GM12878 (cell line): Measurements from ENCODE around the gene CHERP. TPM values are rescaled to one million over a fixed set of nuclear protein-coding genes. Genes with fewer than 3 reads are reported as not detected.

ENCODE experiments used
- ATAC-seq: fragments of 200-7000 bp; cut with Tn5 transposase; 3 replicates; pipeline ENCODE4 v1.9.1; 2020; ENCODE audit warnings: mild to moderate bottlenecking, moderate library complexity
- BruUV-seq: library from RNA; stranded (reverse); fragments of 400-500 nt; replicated peaks from 2 replicates; lab custom pipeline; 2021; lab: Mats Ljungman, UMichigan
- CTCF ChIA-PET: fragments of 300-600 bp; sonication (Branson Sonifier 250); formaldehyde crosslinking; extraction: SDS; loops from one replicate; lab custom pipeline; 2021; ENCODE audit warnings: inconsistent platforms; lab: Yijun Ruan, JAX
- POLR2A ChIA-PET: fragments of 350-600 bp; formaldehyde crosslinking; extraction: SDS; loops from one replicate; lab custom pipeline; 2021; ENCODE audit warnings: inconsistent platforms; lab: Charles Lee
- RAD21 ChIA-PET: fragments of 300-600 bp; sonication (Branson Sonifier 250); formaldehyde crosslinking; loops from one replicate; lab custom pipeline; 2023; ENCODE audit warnings: antibody characterized with exemption; ENCODE audit not compliant: unreplicated experiment; lab: Charles Lee
- SMC1A ChIA-PET: fragments of 300-600 bp; sonication (Branson Sonifier 250); formaldehyde crosslinking; loops from one replicate; lab custom pipeline; 2023; ENCODE audit not compliant: unreplicated experiment, uncharacterized antibody; lab: Charles Lee
- DNase-seq: peaks from one replicate; pipeline ENCODE4 v3.0.0-alpha.2; 2011; ENCODE audit warnings: low read depth, low spot score
- FAIRE-seq: peaks from 3 replicates; lab custom pipeline; 2011; peaks lifted over from hg19 to GRCh38; lab: Jason Lieb, UNC
- H2AFZ ChIP-seq: 2 replicates; pipeline ENCODE4 v1.6.0; 2011; ENCODE audit warnings: low read depth, low read length, control low read depth; ENCODE audit not compliant: control insufficient read depth
- H3K27ac ChIP-seq: 2 replicates; pipeline ENCODE4 v1.5.1; 2011; ENCODE audit warnings: control low read depth; ENCODE audit not compliant: control insufficient read depth, insufficient read depth
- H3K27me3 ChIP-seq, 2 experiments: replicated peaks in 1 of 2; 2 replicates each; pipeline versions ENCODE4 v1.6.0 to v1.6.1; 2011; ENCODE audit warnings: low read length in 1 of 2; ENCODE audit not compliant: control insufficient read depth in 2 of 2, insufficient read depth in 2 of 2
- H3K36me3 ChIP-seq, 2 experiments: 2 replicates each; pipeline ENCODE4 v1.5.1; 2011; ENCODE audit warnings: low read length in 1 of 2; ENCODE audit not compliant: control insufficient read depth in 2 of 2, insufficient read depth in 2 of 2
- H3K4me1 ChIP-seq: 2 replicates; pipeline ENCODE4 v1.6.1; 2011; ENCODE audit warnings: mild to moderate bottlenecking, low read length, moderate library complexity, mixed read lengths; ENCODE audit not compliant: control insufficient read depth, insufficient read depth
- H3K4me2 ChIP-seq: 2 replicates; pipeline ENCODE4 v1.6.0; 2011; ENCODE audit warnings: control low read depth; ENCODE audit not compliant: control insufficient read depth, insufficient read depth
- H3K4me3 ChIP-seq: fragments of 200-600 bp; sonication (generic); 2 replicates; pipeline ENCODE4 v1.5.1; 2016
- H3K79me2 ChIP-seq: 2 replicates; pipeline ENCODE4 v1.6.0; 2011; ENCODE audit warnings: low read length; ENCODE audit not compliant: control insufficient read depth, insufficient read depth
- H3K9ac ChIP-seq: 2 replicates; pipeline ENCODE4 v1.8.0; 2011; ENCODE audit warnings: low read length, control low read depth, mixed read lengths; ENCODE audit not compliant: control insufficient read depth, insufficient read depth
- H3K9me3 ChIP-seq: replicated peaks from 3 replicates; pipeline ENCODE4 v1.5.1; 2011; ENCODE audit warnings: mild to moderate bottlenecking, low read length; ENCODE audit not compliant: control insufficient read depth, insufficient read depth
- H4K20me1 ChIP-seq: 2 replicates; pipeline ENCODE4 v1.6.0; 2011; ENCODE audit not compliant: control insufficient read depth, insufficient read depth
- CREB1 ChIP-seq: IDR thresholded peaks from 2 replicates; pipeline ENCODE4 v1.6.1; 2012; ENCODE audit warnings: low read depth, mild to moderate bottlenecking, inconsistent platforms
- FOS ChIP-seq: IDR thresholded peaks from 3 replicates; pipeline ENCODE4 v1.6.1; 2011; ENCODE audit warnings: borderline replicate concordance; ENCODE audit not compliant: insufficient read length; ENCODE audit errors: extremely low read depth
- KDM1A ChIP-seq: fragments of 200-600 bp; sonication (generic); IDR thresholded peaks from 2 replicates; pipeline ENCODE4 v1.6.1; 2016; ENCODE audit warnings: borderline replicate concordance
- PAX5 ChIP-seq: IDR thresholded peaks from 2 replicates; pipeline ENCODE4 v1.6.1; 2011; ENCODE audit warnings: low read depth, low read length, borderline replicate concordance
- POLR2A ChIP-seq: IDR thresholded peaks from 2 replicates; pipeline ENCODE4 v1.6.1; 2011; ENCODE audit warnings: low read depth, mild to moderate bottlenecking, low read length
- SIN3A ChIP-seq: IDR thresholded peaks from 2 replicates; pipeline ENCODE4 v1.6.1; 2012; ENCODE audit warnings: low read depth, low read length, improper control_type of control experiment
- SIX5 ChIP-seq: IDR thresholded peaks from 2 replicates; pipeline ENCODE4 v1.6.1; 2011; ENCODE audit warnings: mild to moderate bottlenecking, low read depth, low read length, moderate library complexity; ENCODE audit not compliant: severe bottlenecking
- SPI1 ChIP-seq: IDR thresholded peaks from 2 replicates; pipeline ENCODE4 v1.6.1; 2011; ENCODE audit warnings: low read depth, mild to moderate bottlenecking, low read length, moderate library complexity, borderline replicate concordance; ENCODE audit not compliant: insufficient read depth
- WRNIP1 ChIP-seq: IDR thresholded peaks from 2 replicates; pipeline ENCODE4 v1.6.1; 2011; ENCODE audit warnings: low read depth, low read length, improper control_type of control experiment, borderline replicate concordance
- YBX1 ChIP-seq: fragments of 450-650 bp; IDR thresholded peaks from 2 replicates; pipeline ENCODE4 v1.6.1; 2016; ENCODE audit warnings: antibody characterized with exemption
- ZNF687 ChIP-seq: fragments of 450-650 bp; IDR thresholded peaks from 2 replicates; pipeline ENCODE4 v1.6.1; 2017; ENCODE audit warnings: mild to moderate bottlenecking, moderate library complexity
- WGBS: methylation state at CpG from one replicate; pipeline ENCODE4 v1.1.6; 2016; ENCODE audit warnings: low lambda C conversion rate; ENCODE audit not compliant: insufficient replicate concordance, insufficient coverage; ENCODE audit errors: missing lambda C conversion rate; 5-methylcytosine and 5-hydroxymethylcytosine counted together
- in situ Hi-C: fragments of 300-500 bp; cut with MboI; formaldehyde crosslinking; loops from 9 replicates; pipeline ENCODE4 v1.14.3; 2018; ENCODE audit warnings: mixed read lengths
- intact Hi-C: fragments of 100-400 bp; cut with micrococcal nuclease; formaldehyde crosslinking; loops from one replicate; pipeline ENCODE4 v1.14.2; 2022; ENCODE audit not compliant: unreplicated experiment
- polyA plus RNA-seq, 11 experiments: library from polyadenylated mRNA; depleted of rRNA in 4 of 11; unstranded in 6 of 11; stranded (reverse) in 5 of 11; fragments of >200 nt; fragmentation: Nextera tagmentation in 4 of 11; fragmentation: Illumina TruSeq in 1 of 11; extraction: Ambion mirVana in 4 of 11; extraction: Trizol in 1 of 11; gene quantifications; 1 replicate in 1 of 11; 2 replicates in 10 of 11; pipeline versions ENCODE4 v1.2.1 to v1.2.3, GENCODE V29; 2011 to 2016; ENCODE audit warnings: inconsistent platforms in 2 of 11, missing spikeins in 2 of 11, low read depth in 1 of 11
- total RNA-seq, 4 experiments: library from RNA; depleted of rRNA in 3 of 4; stranded (reverse); fragments of >200 nt in 3 of 4; fragmentation: Illumina TruSeq in 1 of 4; extraction: Trizol in 1 of 4; gene quantifications; 2 replicates each; pipeline versions ENCODE4 v1.2.1 to v1.2.3, GENCODE V29; 2013 to 2021
- TF ChIP-seq, protein P1 (sequence below): IDR thresholded peaks from 2 replicates; pipeline ENCODE4 v1.6.1; 2012; ENCODE audit warnings: low read depth, low read length, improper control_type of control experiment
- TF ChIP-seq, protein P2 (sequence below): fragments of 450-650 bp; IDR thresholded peaks from 2 replicates; pipeline ENCODE4 v1.6.1; 2017; ENCODE audit warnings: borderline replicate concordance
- TF ChIP-seq, protein P3 (sequence below): IDR thresholded peaks from 2 replicates; pipeline ENCODE4 v1.6.1; 2011; ENCODE audit warnings: borderline replicate concordance, low read depth, mild to moderate bottlenecking, moderate library complexity, low read length; ENCODE audit not compliant: insufficient read depth, poor library complexity, severe bottlenecking

CHERP gene
- total and polyA plus RNA-seq, 10 of the 15 experiments (the other 5 are each of a cell fraction or from before 2014, with no cell fraction given): 0.66 to 65.3 (median 12.2) TPM

DNA sequence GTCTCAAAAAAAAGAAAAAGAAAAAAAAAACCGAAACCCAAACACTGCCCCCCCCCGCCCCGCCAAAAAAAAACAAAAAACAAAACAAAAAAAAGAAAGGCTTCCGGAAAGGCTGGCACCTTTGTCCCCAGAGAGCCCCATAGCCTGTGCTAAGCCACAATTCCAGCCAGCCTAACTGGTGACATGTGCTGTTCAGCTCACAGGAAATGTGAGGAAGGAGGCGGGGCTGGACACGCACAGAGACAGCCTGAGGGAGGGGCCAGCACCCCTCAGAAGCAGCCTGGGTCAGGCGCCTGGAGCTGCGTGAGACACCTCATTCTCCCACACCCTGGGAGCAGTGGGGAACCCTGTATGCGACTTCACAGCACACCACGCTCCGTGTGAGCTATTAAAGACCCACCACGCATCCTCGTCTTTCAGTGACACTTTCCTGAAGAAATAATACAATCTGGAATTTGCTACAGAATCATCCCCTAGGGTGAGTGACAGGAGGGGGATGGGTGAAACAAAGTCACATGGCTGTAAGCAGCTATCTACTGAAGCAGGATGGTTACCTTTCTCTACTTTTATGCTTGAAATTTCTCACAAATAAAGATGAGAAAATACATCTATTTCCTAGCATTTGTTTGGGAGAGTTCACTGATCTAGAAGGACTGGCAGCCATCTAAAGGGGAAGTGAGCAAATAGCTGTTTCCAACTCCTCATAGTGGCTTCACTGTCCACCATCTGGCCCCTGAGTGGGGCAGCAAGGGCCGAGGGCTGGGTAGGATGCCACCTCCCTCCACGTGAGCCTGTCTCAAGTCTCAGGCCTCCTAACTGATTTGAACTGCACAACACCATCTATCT, 42.2 kb upstream of the CHERP start:
- WGBS: 1% methylated on average over 15 of the region's 15 CpGs
- Histone ChIP-seq H3K79me2 (peaks cover 96% of the 10 kb centered on the region), H3K27me3 (no peaks in the 10 kb centered on the region), H3K4me1 (peaks cover 52% of the 10 kb centered on the region), H3K9ac (peak overlapping the region; percentile 99), H3K27ac (peak overlapping the region; percentile 99), H3K9me3 (no peaks in the 10 kb centered on the region), H2AFZ (no peak overlapping the region), H3K4me2 (peak overlapping the region; percentile 100), H3K36me3 (peaks cover 9% of the 10 kb centered on the region in 2 experiments; a peak in 3 of 4 replicates), H3K4me3 (peak overlapping the region; percentile 79), H4K20me1 (no peaks in the 10 kb centered on the region)
- in situ Hi-C loops: loop anchor here (5.0 to 25.0 kb wide), 2 partner anchors 43 to 1997 kb away; partner anchors contain the start of genes CLEC17A and MED26
- intact Hi-C loops: loop anchor here (2.0 to 5.0 kb wide), 3 partner anchors 140 to 507 kb away; partner anchors contain the start of genes HSH2D and TPM4
- TSS peak; percentile 93 for BruUV-seq
- POLR2A ChIA-PET: interaction anchor here (0.6 to 13.1 kb wide), 24 partner anchors 9 to 1521 kb away, joined by 3 to 220 read pairs (median 7); partner anchors contain the start of genes CALR3, CHERP, MED26 and SLC35E1
- peak; percentile 98 for DNase-seq
- SMC1A ChIA-PET: interaction anchor here (0.7 to 10.9 kb wide), 19 partner anchors 9 to 493 kb away, joined by 3 to 164 read pairs (median 5); partner anchors contain the start of genes MED26, SLC35E1 and SMIM7
- peak; percentile 55 for ATAC-seq
- CTCF ChIA-PET: interaction anchor here (0.6 to 9.8 kb wide), 8 partner anchors 9 to 202 kb away, joined by 3 to 83 read pairs (median 5); partner anchors contain the start of gene MED26
- FAIRE-seq: peak; percentile 49
- RAD21 ChIA-PET: interaction anchor here (0.7 to 11.3 kb wide), 21 partner anchors 9 to 399 kb away, joined by 3 to 169 read pairs (median 4); partner anchors contain the start of genes FAM32A, MED26, SLC35E1 and TMEM38A
- no peak for TF ChIP-seq WRNIP1
- TF ChIP-seq CREB1: no peak
- TF ChIP-seq YBX1: peak; percentile 71; the same call in 1 of the 2 replicates
- TF ChIP-seq KDM1A: no peak
- peak; percentile 94 for TF ChIP-seq SIN3A
- TF ChIP-seq, protein P1, sequence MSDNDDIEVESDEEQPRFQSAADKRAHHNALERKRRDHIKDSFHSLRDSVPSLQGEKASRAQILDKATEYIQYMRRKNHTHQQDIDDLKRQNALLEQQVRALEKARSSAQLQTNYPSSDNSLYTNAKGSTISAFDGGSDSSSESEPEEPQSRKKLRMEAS: peak; percentile 95
- TF ChIP-seq, protein P2, sequence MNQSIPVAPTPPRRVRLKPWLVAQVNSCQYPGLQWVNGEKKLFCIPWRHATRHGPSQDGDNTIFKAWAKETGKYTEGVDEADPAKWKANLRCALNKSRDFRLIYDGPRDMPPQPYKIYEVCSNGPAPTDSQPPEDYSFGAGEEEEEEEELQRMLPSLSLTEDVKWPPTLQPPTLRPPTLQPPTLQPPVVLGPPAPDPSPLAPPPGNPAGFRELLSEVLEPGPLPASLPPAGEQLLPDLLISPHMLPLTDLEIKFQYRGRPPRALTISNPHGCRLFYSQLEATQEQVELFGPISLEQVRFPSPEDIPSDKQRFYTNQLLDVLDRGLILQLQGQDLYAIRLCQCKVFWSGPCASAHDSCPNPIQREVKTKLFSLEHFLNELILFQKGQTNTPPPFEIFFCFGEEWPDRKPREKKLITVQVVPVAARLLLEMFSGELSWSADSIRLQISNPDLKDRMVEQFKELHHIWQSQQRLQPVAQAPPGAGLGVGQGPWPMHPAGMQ: no peak
- TF ChIP-seq FOS: no peak
- TF ChIP-seq SPI1: peak; percentile 87
- no peak for TF ChIP-seq SIX5
- TF ChIP-seq POLR2A: peak; percentile 94
- TF ChIP-seq PAX5: peak; percentile 44; the same call in 1 of the 2 replicates
- TF ChIP-seq, protein P3, sequence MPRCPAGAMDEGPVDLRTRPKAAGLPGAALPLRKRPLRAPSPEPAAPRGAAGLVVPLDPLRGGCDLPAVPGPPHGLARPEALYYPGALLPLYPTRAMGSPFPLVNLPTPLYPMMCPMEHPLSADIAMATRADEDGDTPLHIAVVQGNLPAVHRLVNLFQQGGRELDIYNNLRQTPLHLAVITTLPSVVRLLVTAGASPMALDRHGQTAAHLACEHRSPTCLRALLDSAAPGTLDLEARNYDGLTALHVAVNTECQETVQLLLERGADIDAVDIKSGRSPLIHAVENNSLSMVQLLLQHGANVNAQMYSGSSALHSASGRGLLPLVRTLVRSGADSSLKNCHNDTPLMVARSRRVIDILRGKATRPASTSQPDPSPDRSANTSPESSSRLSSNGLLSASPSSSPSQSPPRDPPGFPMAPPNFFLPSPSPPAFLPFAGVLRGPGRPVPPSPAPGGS: peak; percentile 91
- peak; percentile 59; the same call in 1 of the 2 replicates for TF ChIP-seq ZNF687
